GM21447 (cell line): ENCODE data around the gene MS4A4A.
"Not testable (repeated sequence)": the region's sequence is repeated elsewhere in the genome, so short reads cannot be mapped to it uniquely, and the experiment has no call there.

Experiments
- ATAC-seq: cut with Tn5 transposase; IDR thresholded peaks from one replicate; pipeline ENCODE4 v1.9.1; 2021; ENCODE audit not compliant: unreplicated experiment

Gene MS4A4A

GRCh38 chr11:60301884-60302283 is 21.4 kb downstream of the MS4A4A start:
- not testable (repeated sequence) for ATAC-seq

- ATAC-seq, result no peak
Observed at GRCh38 chr11:60303661-60304060, 23.2 kb downstream of the MS4A4A start.

- ATAC-seq, result no peak
Observed at GRCh38 chr11:60305906-60306619, 25.6 kb downstream of the MS4A4A start.

- no peak for ATAC-seq
Observed at GRCh38 chr11:60307507-60308195, 27.2 kb downstream of the MS4A4A start.

GRCh38 chr11:60310407-60310998 is 30.0 kb downstream of the MS4A4A start:
- peak; percentile 55 for ATAC-seq

- ATAC-seq, result no peak
Observed at GRCh38 chr11:60314635-60315321, 34.3 kb downstream of the MS4A4A start.

GRCh38 chr11:60315871-60316270 is 35.4 kb downstream of the MS4A4A start:
- ATAC-seq, result no peak

GRCh38 chr11:60316317-60316716 is 35.9 kb downstream of the MS4A4A start:
- ATAC-seq, result no peak

GRCh38 chr11:60318726-60319125 is 38.3 kb downstream of the MS4A4A start:
- ATAC-seq, result no peak

GRCh38 chr11:60321051-60321450 is 40.6 kb downstream of the MS4A4A start:
- ATAC-seq, result no peak

- no peak for ATAC-seq
Observed at GRCh38 chr11:60326955-60327354, 46.5 kb downstream of the MS4A4A start, which contains the start of gene MS4A6E. Gene MS4A6E (plus strand): TSS chr11:60327255. CDS start chr11:60334896, 7,641 bp downstream.

- no peak for ATAC-seq
Observed at GRCh38 chr11:60328460-60328859, 48.0 kb downstream of the MS4A4A start.

- no peak for ATAC-seq
Observed at GRCh38 chr11:60332846-60333245, 52.4 kb downstream of the MS4A4A start.

GRCh38 chr11:60334005-60334620 is 53.6 kb downstream of the MS4A4A start:
- ATAC-seq, result no peak

- no peak for ATAC-seq
Observed at GRCh38 chr11:60336767-60337391, 56.4 kb downstream of the MS4A4A start.

GRCh38 chr11:60338053-60338452 is 57.6 kb downstream of the MS4A4A start:
- ATAC-seq, result no peak

GRCh38 chr11:60339356-60339755 is 58.9 kb downstream of the MS4A4A start:
- no peak for ATAC-seq

- ATAC-seq, result no peak
Observed at GRCh38 chr11:60343094-60343704, 62.7 kb downstream of the MS4A4A start.

GRCh38 chr11:60344146-60344545 is 63.7 kb downstream of the MS4A4A start:
- no peak for ATAC-seq

GRCh38 chr11:60345489-60345888 is 65.0 kb downstream of the MS4A4A start:
- ATAC-seq, result no peak
